OCI-LY1 (cell line): Measurements from ENCODE around the gene COMMD7.

Source experiments
- CTCF ChIP-seq: fragments of 200-600 bp; sonication (generic), shearing (Covaris generic); IDR thresholded peaks from 2 replicates; pipeline ENCODE4 v1.5.1; 2017; ENCODE audit warnings: mild to moderate bottlenecking, antibody characterized with exemption, low read length, moderate library complexity, mixed read lengths
- EZH2 ChIP-seq: fragments of 200-600 bp; sonication (generic), shearing (Covaris generic); IDR thresholded peaks from 2 replicates; pipeline ENCODE4 v1.8.0; 2017; ENCODE audit warnings: borderline replicate concordance, mixed run types, mild to moderate bottlenecking, antibody characterized with exemption, low read length, moderate library complexity, mixed read lengths

GRCh38 chr20:32761831-32762753 is 18.8 kb upstream of the COMMD7 start, which contains the start of gene DNMT3B:
- no peak for TF ChIP-seq CTCF
- TF ChIP-seq EZH2, result no peak
